Measurements from ENCODE around the gene TMEM86A. TPM values are rescaled to one million over a fixed set of nuclear protein-coding genes. Genes with fewer than 3 reads are reported as not detected.

The TMEM86A gene
- total and polyA plus RNA-seq, 2 of the 8 experiments (the other 6 are each of a cell fraction or from before 2014, with no cell fraction given) = 1.5 to 1.7 TPM

DNA sequence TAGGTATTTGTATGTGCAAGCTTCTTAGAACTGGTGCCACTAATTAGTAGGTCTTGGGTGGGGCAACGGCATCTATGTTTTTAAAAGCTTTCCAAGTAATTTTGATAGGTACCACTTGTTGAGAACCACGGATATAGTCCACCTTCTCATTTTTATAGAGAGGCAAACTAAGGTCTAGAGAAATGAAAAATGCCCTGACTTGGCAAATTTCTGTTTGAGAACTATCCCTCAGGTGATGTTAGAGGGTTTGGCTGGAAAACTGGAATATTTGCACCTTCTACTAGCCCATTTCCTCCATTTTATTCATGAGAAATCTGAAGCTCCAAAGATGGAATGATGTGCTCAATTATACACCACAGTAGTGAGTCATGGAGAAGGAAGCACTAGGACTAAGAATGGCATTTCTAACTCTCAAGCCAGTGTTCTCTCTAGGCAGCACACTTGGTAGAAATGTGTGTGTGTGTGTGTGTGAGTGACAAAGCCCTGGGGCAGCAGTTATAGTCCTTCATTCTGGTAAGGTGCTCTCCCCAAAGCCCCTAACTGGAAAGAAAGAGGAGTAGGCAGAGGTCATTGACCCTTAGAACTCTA lies 1.8 kb upstream of the TMEM86A start:
- no peaks in the 10 kb centered on the region for H3K36me3 ChIP-seq (ENCODE audit: control insufficient read depth in 2 of 4, insufficient read depth in 4 of 4, low read length in 3 of 4)
- CTCF ChIA-PET (ENCODE audit: partially characterized antibody) = interaction anchor here (1.8 to 3.3 kb wide), 3 partner anchors 24 to 35 kb away, joined by 4 to 18 read pairs (median 5); no protein-coding TSS in a partner anchor
- H3K23me2 ChIP-seq (ENCODE audit: low read depth, low read length) = peaks cover 8% of the 10 kb centered on the region
- no peak overlapping the region for H3K4me2 ChIP-seq (ENCODE audit: insufficient read depth in 1 of 2, low read depth in 2 of 2, low read length in 2 of 2)
- H2BK20ac ChIP-seq (ENCODE audit: low read length) = no peak overlapping the region
- no peak overlapping the region for H3K27ac ChIP-seq (ENCODE audit: low read depth, low read length)
- H2AFZ ChIP-seq (ENCODE audit: low read length) = no peak overlapping the region
- no peak overlapping the region for H3K4me3 ChIP-seq (ENCODE audit: extremely low read depth in 1 of 4, insufficient read depth in 2 of 4, low read depth in 3 of 4, low read length in 4 of 4)
- H2BK120ac ChIP-seq (replicated peaks; ENCODE audit: low read depth, low read length) = no peak overlapping the region
- POLR2A ChIA-PET (ENCODE audit: partially characterized antibody) = no interaction called here
- H3K9me3 ChIP-seq (ENCODE audit: insufficient read depth in 2 of 2, low read depth in 1 of 2, low read length in 1 of 2) = no peaks in the 10 kb centered on the region
- H3K4me1 ChIP-seq (replicated peaks in 1 of 4; ENCODE audit: control insufficient read depth in 3 of 4, insufficient read depth in 4 of 4, low read length in 3 of 4) = peaks cover 0 to 9% (median 2%) of the 10 kb centered on the region in 4 experiments; a peak in 3 of 7 replicates
- H2BK15ac ChIP-seq (ENCODE audit: low read length) = no peak overlapping the region
- no peak overlapping the region for H4K91ac ChIP-seq (replicated peaks; ENCODE audit: insufficient read length, low read length)
- no peak overlapping the region for H2BK12ac ChIP-seq (ENCODE audit: low read depth, low read length)
- no peaks in the 10 kb centered on the region for H3K79me1 ChIP-seq (ENCODE audit: low read depth, low read length)
- FAIRE-seq (no peak), DNase-seq (ENCODE audit: low read depth in 1 of 2, low spot score in 2 of 2) (no peak)
- no peak overlapping the region for H3K4ac ChIP-seq (replicated peaks; ENCODE audit: insufficient read length, low read depth, low read length)
- H3K56ac ChIP-seq (replicated peaks; ENCODE audit: insufficient read length, low read depth, low read length) = no peak overlapping the region
- no peak overlapping the region for H3K14ac ChIP-seq (ENCODE audit: insufficient read length)
- H4K20me1 ChIP-seq (replicated peaks in 1 of 2; ENCODE audit: control insufficient read depth in 1 of 2, insufficient read depth in 2 of 2, low read length in 2 of 2) = no peaks in the 10 kb centered on the region
- H2AK5ac ChIP-seq (ENCODE audit: low read depth, low read length) = no peak overlapping the region
- WGBS, 2 experiments (ENCODE audit: extremely low coverage in 1 of 2, insufficient coverage in 1 of 2, insufficient read length in 1 of 2, insufficient replicate concordance in 2 of 2, low coverage in 1 of 2, low lambda C conversion rate in 2 of 2, missing lambda C conversion rate in 1 of 2) = 82% methylated on average over 2 of the region's 2 CpGs; no CpG with 5 or more reads in 1 of the 2 experiments
- H3K27me3 ChIP-seq (replicated peaks in 1 of 4; ENCODE audit: control insufficient read depth in 3 of 4, extremely low read depth in 1 of 4, insufficient read depth in 3 of 4, low read length in 3 of 4) = peaks cover 0 to 7% (median 5%) of the 10 kb centered on the region in 4 experiments; a peak in 5 of 7 replicates
- no peak overlapping the region for H3K23ac ChIP-seq (ENCODE audit: insufficient read length)
- no peak for TF ChIP-seq SIX5 (IDR thresholded peaks at IDR 0.05; ENCODE audit: low read depth, low read length)
- no peak for TF ChIP-seq SAP30 (IDR thresholded peaks at IDR 0.05; ENCODE audit: insufficient read depth, insufficient replicate concordance, low read length)
- TF ChIP-seq EZH2 (IDR thresholded peaks at IDR 0.05; ENCODE audit: low read depth, low read length, severe bottlenecking) = no peak
- TF ChIP-seq, protein P1, sequence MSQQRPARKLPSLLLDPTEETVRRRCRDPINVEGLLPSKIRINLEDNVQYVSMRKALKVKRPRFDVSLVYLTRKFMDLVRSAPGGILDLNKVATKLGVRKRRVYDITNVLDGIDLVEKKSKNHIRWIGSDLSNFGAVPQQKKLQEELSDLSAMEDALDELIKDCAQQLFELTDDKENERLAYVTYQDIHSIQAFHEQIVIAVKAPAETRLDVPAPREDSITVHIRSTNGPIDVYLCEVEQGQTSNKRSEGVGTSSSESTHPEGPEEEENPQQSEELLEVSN (IDR thresholded peaks at IDR 0.05) = no peak
- TF ChIP-seq ZNF274 (IDR thresholded peaks at IDR 0.05; ENCODE audit: borderline replicate concordance, extremely low read depth, low read length) = no peak
- no peak for TF ChIP-seq FOSL1 (IDR thresholded peaks at IDR 0.05; ENCODE audit: insufficient read depth, low read depth, low read length)
- TF ChIP-seq SRF (IDR thresholded peaks at IDR 0.05; ENCODE audit: low read depth, low read length) = no peak
- TF ChIP-seq HDAC2 (IDR thresholded peaks at IDR 0.05; ENCODE audit: borderline replicate concordance in 1 of 2, low read depth in 2 of 2, low read length in 2 of 2) = no peak
- H3K9ac ChIP-seq (replicated peaks in 1 of 4; ENCODE audit: extremely low read depth in 1 of 4, low read depth in 3 of 4, low read length in 3 of 4) = no peak overlapping the region
- H3K79me2 ChIP-seq (ENCODE audit: control insufficient read depth in 1 of 2, insufficient read depth in 2 of 2, low read length in 2 of 2) = no peaks in the 10 kb centered on the region
- no peak overlapping the region for H2BK5ac ChIP-seq (ENCODE audit: low read depth, low read length)
- no peak overlapping the region for H4K8ac ChIP-seq (ENCODE audit: extremely low read depth, insufficient read depth, low read length)
- H4K5ac ChIP-seq (ENCODE audit: insufficient read length, low read depth, low read length) = no peak overlapping the region
- H3K18ac ChIP-seq (ENCODE audit: extremely low read depth, low read length) = no peak overlapping the region
